ENCODE results near the gene PPP1R9B.

GRCh38 chr17:50155115-50155819, 4.8 kb upstream of the PPP1R9B start:
- no peak for TF ChIP-seq CTCF (optimal IDR thresholded peaks at IDR 0.05 in 1 of 3, IDR thresholded peaks at IDR 0.05 in 1 of 3, conservative IDR thresholded peaks at IDR 0.05 in 1 of 3; ENCODE audit: extremely low read depth in 1 of 3, insufficient read depth in 2 of 3, low read length in 3 of 3)
- no peak for TF ChIP-seq EZH2 (IDR thresholded peaks at IDR 0.05; ENCODE audit: low read length)
